HCT116 (cell line): Measurements from ENCODE around the gene FEZF2. TPM values are rescaled to one million over a fixed set of nuclear protein-coding genes. Genes with fewer than 3 reads are reported as not detected.

Experiments used
- ATAC-seq: fragments of 200-7000 bp; cut with Tn5 transposase; 2 replicates; pipeline ENCODE4 v1.9.1; 2020; ENCODE audit warnings: mild to moderate bottlenecking, moderate library complexity
- BruUV-seq: library from RNA; stranded (reverse); fragments of 400-500 nt; replicated peaks from 2 replicates; lab custom pipeline; 2021; lab: Mats Ljungman, UMichigan
- CTCF ChIA-PET: fragments of 300-600 bp; sonication (Branson Sonifier 250); formaldehyde crosslinking; loops from one replicate; lab custom pipeline; 2021; ENCODE audit warnings: antibody characterized with exemption; lab: Charles Lee
- POLR2A ChIA-PET: fragments of 300-600, 350-600 bp; sonication (Branson Sonifier 250); formaldehyde crosslinking; loops from one replicate; lab custom pipeline; 2021; ENCODE audit warnings: antibody characterized with exemption; lab: Charles Lee
- RAD21 ChIA-PET, 2 experiments: fragments of 300-600 bp; sonication (Branson Sonifier 250); formaldehyde crosslinking; loops; one replicate each; lab custom pipeline; 2023; ENCODE audit warnings: low total read pairs in 2 of 2; ENCODE audit not compliant: uncharacterized antibody in 2 of 2, unreplicated experiment in 2 of 2, low non-redundant PET in 1 of 2; lab: Charles Lee
- DNase-seq: peaks from one replicate; pipeline ENCODE4 v3.0.0-alpha.2; 2010; ENCODE audit warnings: low read depth, low spot score
- H2AFZ ChIP-seq: fragments of 200-600 bp; shearing (Covaris generic), sonication (generic); 2 replicates; pipeline ENCODE4 v1.6.1; 2017; ENCODE audit warnings: low read depth, mixed run types, mixed read lengths, antibody characterized with exemption, low read length; ENCODE audit not compliant: poor library complexity, severe bottlenecking
- H3K27ac ChIP-seq: 2 replicates; pipeline ENCODE4 v1.5.1; 2012; ENCODE audit warnings: low read depth, low read length
- H3K27me3 ChIP-seq: fragments of 200-600 bp; sonication (generic); 2 replicates; pipeline ENCODE4 v1.6.1; 2016; ENCODE audit warnings: mixed run types, low read length, mixed read lengths; ENCODE audit not compliant: insufficient read depth
- H3K36me3 ChIP-seq, 2 experiments: fragments of 200-500 bp in 1 of 2; fragments of 200-600 bp in 1 of 2; sonication (Bioruptor generic) in 1 of 2; sonication (generic) in 1 of 2; 2 replicates each; pipeline versions ENCODE4 v1.5.1 to v1.6.1; 2014 to 2016; ENCODE audit warnings: low read length in 2 of 2, inconsistent platforms in 1 of 2, mixed read lengths in 1 of 2, mixed run types in 1 of 2; ENCODE audit not compliant: insufficient read depth in 2 of 2, control insufficient read depth in 1 of 2
- H3K4me1 ChIP-seq, 2 experiments: fragments of 200-600 bp in 1 of 2; sonication (generic) in 1 of 2; 2 replicates each; pipeline versions ENCODE4 v1.5.1 to v1.6.1; 2012 to 2017; ENCODE audit warnings: low read length in 2 of 2, inconsistent platforms in 1 of 2, mild to moderate bottlenecking in 1 of 2, mixed read lengths in 1 of 2, mixed run types in 1 of 2, moderate library complexity in 1 of 2; ENCODE audit not compliant: insufficient read depth in 2 of 2, control insufficient read depth in 1 of 2
- H3K4me2 ChIP-seq: fragments of 200-600 bp; sonication (generic); 2 replicates; pipeline ENCODE4 v1.6.1; 2017; ENCODE audit warnings: mixed run types, low read length, mixed read lengths
- H3K4me3 ChIP-seq, 2 experiments: fragments of 200-600 bp in 1 of 2; sonication (generic) in 1 of 2; replicated peaks in 1 of 2; 2 replicates each; pipeline ENCODE4 v1.5.1; 2011 to 2016; ENCODE audit warnings: low read length in 2 of 2, control low read depth in 1 of 2, low read depth in 1 of 2, mild to moderate bottlenecking in 1 of 2, mixed read lengths in 1 of 2, mixed run types in 1 of 2
- H3K79me2 ChIP-seq: fragments of 200-600 bp; sonication (generic); 2 replicates; pipeline ENCODE4 v1.6.1; 2017; ENCODE audit warnings: mild to moderate bottlenecking, mixed run types, low read length, moderate library complexity, mixed read lengths; ENCODE audit not compliant: insufficient read depth
- H3K9ac ChIP-seq: fragments of 200-600 bp; sonication (generic); 2 replicates; pipeline ENCODE4 v1.6.1; 2016; ENCODE audit warnings: low read length, mixed read lengths
- H3K9me2 ChIP-seq: fragments of 200-600 bp; sonication (generic), shearing (Covaris generic); 2 replicates; pipeline ENCODE4 v1.6.1; 2017; ENCODE audit warnings: mixed run types, mild to moderate bottlenecking, moderate library complexity; ENCODE audit not compliant: insufficient read depth
- H3K9me3 ChIP-seq, 2 experiments: fragments of 200-500 bp in 1 of 2; fragments of 200-600 bp in 1 of 2; sonication (Bioruptor generic) in 1 of 2; sonication (generic) in 1 of 2; 2 replicates each; pipeline ENCODE4 v1.6.1; 2014 to 2017; ENCODE audit warnings: low read length in 2 of 2, mixed read lengths in 2 of 2, inconsistent platforms in 1 of 2, low read depth in 1 of 2, mild to moderate bottlenecking in 1 of 2, mixed run types in 1 of 2, moderate library complexity in 1 of 2; ENCODE audit not compliant: control insufficient read depth in 1 of 2, insufficient read depth in 1 of 2
- H4K20me1 ChIP-seq: fragments of 200-600 bp; sonication (generic), shearing (Covaris generic); 2 replicates; pipeline ENCODE4 v1.6.1; 2017; ENCODE audit warnings: mixed run types, mild to moderate bottlenecking, moderate library complexity; ENCODE audit not compliant: insufficient read depth
- CBX3 ChIP-seq: IDR thresholded peaks from 2 replicates; pipeline ENCODE4 v1.6.1; 2012; ENCODE audit warnings: low read depth
- CEBPB ChIP-seq: IDR thresholded peaks from 2 replicates; pipeline ENCODE4 v1.6.1; 2012; ENCODE audit warnings: low read depth
- EGR1 ChIP-seq: IDR thresholded peaks from 2 replicates; pipeline ENCODE4 v1.6.1; 2012; ENCODE audit warnings: low read depth
- ELF1 ChIP-seq: IDR thresholded peaks from 2 replicates; pipeline ENCODE4 v1.6.1; 2012; ENCODE audit warnings: low read depth, borderline replicate concordance
- EZH2phosphoT487 ChIP-seq: fragments of 200-600 bp; IDR thresholded peaks from 2 replicates; pipeline ENCODE4 v1.6.1; 2018; ENCODE audit warnings: antibody characterized with exemption, borderline replicate concordance
- FOSL1 ChIP-seq: IDR thresholded peaks from 2 replicates; pipeline ENCODE4 v1.6.1; 2012; ENCODE audit warnings: low read depth
- JUND ChIP-seq: IDR thresholded peaks from 2 replicates; pipeline ENCODE4 v1.6.1; 2012
- POLR2A ChIP-seq: IDR thresholded peaks from 2 replicates; pipeline ENCODE4 v1.7.0; 2011; ENCODE audit warnings: borderline replicate concordance; ENCODE audit not compliant: insufficient read depth, insufficient read length; ENCODE audit errors: extremely low read depth
- POLR2AphosphoS5 ChIP-seq: IDR thresholded peaks from 2 replicates; pipeline ENCODE4 v1.6.1; 2011; ENCODE audit warnings: mild to moderate bottlenecking, low read depth, low read length, moderate library complexity
- RAD21 ChIP-seq: IDR thresholded peaks from 2 replicates; pipeline ENCODE4 v1.6.1; 2012; ENCODE audit warnings: low read depth, mild to moderate bottlenecking
- SIN3A ChIP-seq: IDR thresholded peaks from 2 replicates; pipeline ENCODE4 v1.6.1; 2012; ENCODE audit warnings: low read depth
- SP1 ChIP-seq: IDR thresholded peaks from 2 replicates; pipeline ENCODE4 v1.6.1; 2012; ENCODE audit warnings: low read depth
- SRF ChIP-seq: IDR thresholded peaks from 2 replicates; pipeline ENCODE4 v1.6.1; 2012; ENCODE audit warnings: low read depth
- TCF7L2 ChIP-seq: IDR thresholded peaks from 2 replicates; pipeline ENCODE4 v1.7.0; 2011; ENCODE audit warnings: borderline replicate concordance, inconsistent platforms; ENCODE audit not compliant: insufficient read depth, insufficient read length; ENCODE audit errors: extremely low read depth
- YY1 ChIP-seq: IDR thresholded peaks from 2 replicates; pipeline ENCODE4 v1.6.1; 2011; ENCODE audit warnings: low read length, low read depth, moderate library complexity, mild to moderate bottlenecking; ENCODE audit not compliant: insufficient replicate concordance; ENCODE audit errors: extremely low read depth
- ZNF274 ChIP-seq: fragments of 200-500 bp; sonication (Bioruptor generic); IDR thresholded peaks from 2 replicates; pipeline ENCODE4 v1.6.1; 2014; ENCODE audit warnings: mild to moderate bottlenecking, low read depth, low read length, inconsistent platforms
- intact Hi-C: fragments of 100-400 bp; cut with micrococcal nuclease; formaldehyde crosslinking; loops from 2 replicates; pipeline ENCODE4 v1.10.0; 2022
- total RNA-seq: library from RNA; stranded (reverse); gene quantifications from one replicate; pipeline ENCODE4 v1.2.1, GENCODE V29; 2021; ENCODE audit not compliant: unreplicated experiment
- TF ChIP-seq, protein P1 (sequence below): IDR thresholded peaks from 2 replicates; pipeline ENCODE4 v1.6.1; 2011; ENCODE audit warnings: mild to moderate bottlenecking, low read length, moderate library complexity; ENCODE audit not compliant: insufficient replicate concordance; ENCODE audit errors: extremely low read depth
- TF ChIP-seq, protein P2 (sequence below): IDR thresholded peaks from 2 replicates; pipeline ENCODE4 v1.6.1; 2012
- TF ChIP-seq, protein P3 (sequence below), 3 experiments: fragments of 200-600 bp in 1 of 3; sonication (generic) in 1 of 3; IDR thresholded peaks in 2 of 3; conservative IDR thresholded peaks in 1 of 3; 2 replicates each; pipeline ENCODE4 v1.5.1; 2012 to 2017; ENCODE audit warnings: low read depth in 2 of 3, low read length in 2 of 3, antibody characterized with exemption in 1 of 3, borderline replicate concordance in 1 of 3, control low read depth in 1 of 3, mild to moderate bottlenecking in 1 of 3, mixed read lengths in 1 of 3, mixed run types in 1 of 3, moderate library complexity in 1 of 3; ENCODE audit not compliant: insufficient read depth in 1 of 3

Gene FEZF2
- total RNA-seq, 1 experiment from 2014 or later = not detected

DNA sequence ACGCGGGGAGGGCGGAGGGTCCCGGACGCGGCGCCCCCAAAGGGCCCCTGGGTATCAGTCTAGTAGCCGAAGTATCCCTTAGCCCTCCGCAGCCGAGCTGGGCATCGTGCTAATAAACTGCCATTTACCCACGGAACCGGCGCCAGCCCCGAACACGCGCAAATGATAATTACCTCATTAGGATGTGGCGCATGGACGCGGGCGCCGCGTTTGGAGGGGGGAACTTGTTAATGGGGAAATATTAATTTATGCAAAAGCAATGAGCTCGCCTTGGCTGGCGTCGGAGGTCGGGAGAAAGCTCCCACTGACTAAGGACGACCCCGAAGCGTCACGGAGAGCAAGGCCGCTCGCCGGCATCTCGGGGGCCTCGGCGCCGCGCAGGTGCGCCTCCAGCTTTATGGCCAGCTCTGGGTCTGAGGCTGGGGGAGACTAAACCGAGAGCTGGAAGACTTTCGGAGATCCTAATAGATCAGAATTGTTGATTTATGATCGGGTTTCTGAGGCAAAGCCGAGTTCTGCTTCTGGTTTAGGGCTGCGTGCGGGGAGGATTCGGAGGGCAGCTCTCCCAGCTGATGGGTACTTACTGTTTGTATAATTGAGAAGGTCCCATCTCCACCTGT, 474 bp upstream of the FEZF2 start:
- Histone ChIP-seq H3K9me3 (no peaks in the 10 kb centered on the region), H2AFZ (no peak overlapping the region), H3K9me2 (no peaks in the 10 kb centered on the region), H3K4me2 (no peak overlapping the region), H3K27me3 (peaks cover 19% of the 10 kb centered on the region; the same call in 1 of the 2 replicates), H3K79me2 (no peaks in the 10 kb centered on the region), H4K20me1 (no peaks in the 10 kb centered on the region), H3K36me3 (no peaks in the 10 kb centered on the region), H3K9ac (no peak overlapping the region), H3K27ac (no peak overlapping the region), H3K4me3 (no peak overlapping the region), H3K4me1 (no peaks in the 10 kb centered on the region)
- POLR2A ChIA-PET = no interaction called here
- RAD21 ChIA-PET = no interaction called here
- ATAC-seq = no peak
- CTCF ChIA-PET = no interaction called here
- BruUV-seq = no TSS peak
- intact Hi-C loops = no loop called here
- TF ChIP-seq EZH2phosphoT487 (no peak), FOSL1 (no peak), RAD21 (no peak), JUND (no peak), ZNF274 (no peak), CBX3 (no peak), ELF1 (no peak), SRF (no peak), TCF7L2 (no peak), SIN3A (no peak), YY1 (no peak), POLR2A (no peak), POLR2AphosphoS5 (no peak), SP1 (no peak), CEBPB (no peak), EGR1 (no peak)
- TF ChIP-seq, protein P1, sequence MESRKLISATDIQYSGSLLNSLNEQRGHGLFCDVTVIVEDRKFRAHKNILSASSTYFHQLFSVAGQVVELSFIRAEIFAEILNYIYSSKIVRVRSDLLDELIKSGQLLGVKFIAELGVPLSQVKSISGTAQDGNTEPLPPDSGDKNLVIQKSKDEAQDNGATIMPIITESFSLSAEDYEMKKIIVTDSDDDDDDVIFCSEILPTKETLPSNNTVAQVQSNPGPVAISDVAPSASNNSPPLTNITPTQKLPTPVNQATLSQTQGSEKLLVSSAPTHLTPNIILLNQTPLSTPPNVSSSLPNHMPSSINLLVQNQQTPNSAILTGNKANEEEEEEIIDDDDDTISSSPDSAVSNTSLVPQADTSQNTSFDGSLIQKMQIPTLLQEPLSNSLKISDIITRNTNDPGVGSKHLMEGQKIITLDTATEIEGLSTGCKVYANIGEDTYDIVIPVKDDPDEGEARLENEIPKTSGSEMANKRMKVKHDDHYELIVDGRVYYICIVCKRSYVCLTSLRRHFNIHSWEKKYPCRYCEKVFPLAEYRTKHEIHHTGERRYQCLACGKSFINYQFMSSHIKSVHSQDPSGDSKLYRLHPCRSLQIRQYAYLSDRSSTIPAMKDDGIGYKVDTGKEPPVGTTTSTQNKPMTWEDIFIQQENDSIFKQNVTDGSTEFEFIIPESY = no peak
- TF ChIP-seq, protein P2, sequence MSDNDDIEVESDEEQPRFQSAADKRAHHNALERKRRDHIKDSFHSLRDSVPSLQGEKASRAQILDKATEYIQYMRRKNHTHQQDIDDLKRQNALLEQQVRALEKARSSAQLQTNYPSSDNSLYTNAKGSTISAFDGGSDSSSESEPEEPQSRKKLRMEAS = no peak
- TF ChIP-seq, protein P3, sequence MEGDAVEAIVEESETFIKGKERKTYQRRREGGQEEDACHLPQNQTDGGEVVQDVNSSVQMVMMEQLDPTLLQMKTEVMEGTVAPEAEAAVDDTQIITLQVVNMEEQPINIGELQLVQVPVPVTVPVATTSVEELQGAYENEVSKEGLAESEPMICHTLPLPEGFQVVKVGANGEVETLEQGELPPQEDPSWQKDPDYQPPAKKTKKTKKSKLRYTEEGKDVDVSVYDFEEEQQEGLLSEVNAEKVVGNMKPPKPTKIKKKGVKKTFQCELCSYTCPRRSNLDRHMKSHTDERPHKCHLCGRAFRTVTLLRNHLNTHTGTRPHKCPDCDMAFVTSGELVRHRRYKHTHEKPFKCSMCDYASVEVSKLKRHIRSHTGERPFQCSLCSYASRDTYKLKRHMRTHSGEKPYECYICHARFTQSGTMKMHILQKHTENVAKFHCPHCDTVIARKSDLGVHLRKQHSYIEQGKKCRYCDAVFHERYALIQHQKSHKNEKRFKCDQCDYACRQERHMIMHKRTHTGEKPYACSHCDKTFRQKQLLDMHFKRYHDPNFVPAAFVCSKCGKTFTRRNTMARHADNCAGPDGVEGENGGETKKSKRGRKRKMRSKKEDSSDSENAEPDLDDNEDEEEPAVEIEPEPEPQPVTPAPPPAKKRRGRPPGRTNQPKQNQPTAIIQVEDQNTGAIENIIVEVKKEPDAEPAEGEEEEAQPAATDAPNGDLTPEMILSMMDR (IDR thresholded peaks at IDR 0.05 in 2 of 3, conservative IDR thresholded peaks at IDR 0.05 in 1 of 3; ENCODE audit: borderline replicate concordance in 1 of 3, insufficient read depth in 1 of 3, low read depth in 2 of 3, low read length in 2 of 3) = no peak
- DNase-seq = no peak
